ENCODE results near the gene CFAP300.
A peak's percentile ranks its signal among the peaks of the same experiment; 100 is the strongest.

CFAP300 gene

DNA sequence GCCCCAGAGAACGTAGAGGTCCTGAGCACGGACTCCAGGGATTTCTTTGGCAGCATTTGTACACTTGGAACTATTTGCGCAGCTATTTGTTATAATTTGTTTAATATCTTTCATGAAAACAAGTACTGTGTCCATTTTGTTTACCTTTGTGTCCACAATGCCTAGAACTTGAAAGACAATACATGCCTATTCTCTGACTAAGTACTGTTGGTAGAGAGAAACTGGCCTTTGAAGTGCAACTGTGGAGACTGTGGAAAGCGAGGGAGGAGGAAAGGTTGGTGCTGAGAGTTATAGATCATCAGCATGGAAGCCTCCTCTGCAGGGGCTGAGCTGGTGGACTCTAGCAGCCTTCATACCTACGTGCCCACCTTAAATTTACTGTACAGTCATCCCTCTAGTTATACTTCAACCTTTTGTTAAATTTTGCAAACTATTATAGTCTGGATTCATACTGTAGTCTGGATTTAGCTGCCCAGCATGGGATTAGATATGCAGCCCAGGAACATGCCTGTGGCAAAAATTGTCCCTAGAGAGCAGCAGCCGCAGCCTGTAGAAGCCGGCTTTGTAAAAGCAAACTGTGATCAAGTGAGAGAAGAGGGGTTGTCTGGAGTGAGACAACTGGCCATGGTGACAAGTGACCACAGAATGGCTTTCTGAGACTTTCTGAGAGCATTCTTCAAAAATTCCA, 38.8 kb downstream of the CFAP300 start:
- in situ Hi-C loops (cut with MboI; ENCODE audit: low sequenced_read_pairs, unreplicated experiment), result no loop called here
- TF ChIP-seq CTCF (IDR thresholded peaks at IDR 0.05; ENCODE audit: borderline replicate concordance, control extremely low read depth, extremely low read depth, insufficient read depth, missing control alignments), result no peak

DNA sequence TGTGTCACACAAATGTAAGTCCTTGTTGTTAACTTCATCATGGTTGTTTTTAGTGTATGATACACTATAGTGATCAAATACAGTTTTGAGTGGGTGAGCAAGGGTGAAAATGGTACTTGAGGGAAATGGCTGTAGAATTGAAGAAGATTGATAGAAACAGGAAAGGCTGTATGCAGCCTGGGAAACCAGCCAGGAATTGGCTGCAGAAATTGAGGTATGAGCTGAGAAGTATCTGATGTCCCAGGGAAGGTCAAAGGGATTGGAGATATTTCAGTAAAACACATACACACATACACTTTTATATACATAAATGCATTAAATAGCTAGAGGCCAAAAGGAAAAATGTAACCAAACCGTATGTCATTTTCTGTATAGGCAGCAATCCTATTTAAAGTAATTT, 49.9 kb downstream of the CFAP300 start:
- in situ Hi-C loops (cut with MboI; ENCODE audit: low sequenced_read_pairs, unreplicated experiment), result no loop called here
- no peak for TF ChIP-seq CTCF (IDR thresholded peaks at IDR 0.05; ENCODE audit: borderline replicate concordance, control extremely low read depth, extremely low read depth, insufficient read depth, missing control alignments)
- DNase-seq (ENCODE audit: low spot score), result no peak

More for the DNA sequence above, 38.8 kb downstream of the CFAP300 start:
- DNase-seq (ENCODE audit: low spot score), result no peak

GRCh38 chr11:102099755-102100154, 52.5 kb downstream of the CFAP300 start:
- no peak for DNase-seq (ENCODE audit: low spot score)
- no peak for TF ChIP-seq CTCF (IDR thresholded peaks at IDR 0.05; ENCODE audit: borderline replicate concordance, control extremely low read depth, extremely low read depth, insufficient read depth, missing control alignments)
- in situ Hi-C loops (cut with MboI; ENCODE audit: low sequenced_read_pairs, unreplicated experiment), result no loop called here

GRCh38 chr11:102108734-102109440, 61.6 kb downstream of the CFAP300 start:
- TF ChIP-seq CTCF (IDR thresholded peaks at IDR 0.05; ENCODE audit: borderline replicate concordance, control extremely low read depth, extremely low read depth, insufficient read depth, missing control alignments), result no peak
- DNase-seq (ENCODE audit: low spot score), result no peak
- in situ Hi-C loops (cut with MboI; ENCODE audit: low sequenced_read_pairs, unreplicated experiment), result no loop called here

DNA sequence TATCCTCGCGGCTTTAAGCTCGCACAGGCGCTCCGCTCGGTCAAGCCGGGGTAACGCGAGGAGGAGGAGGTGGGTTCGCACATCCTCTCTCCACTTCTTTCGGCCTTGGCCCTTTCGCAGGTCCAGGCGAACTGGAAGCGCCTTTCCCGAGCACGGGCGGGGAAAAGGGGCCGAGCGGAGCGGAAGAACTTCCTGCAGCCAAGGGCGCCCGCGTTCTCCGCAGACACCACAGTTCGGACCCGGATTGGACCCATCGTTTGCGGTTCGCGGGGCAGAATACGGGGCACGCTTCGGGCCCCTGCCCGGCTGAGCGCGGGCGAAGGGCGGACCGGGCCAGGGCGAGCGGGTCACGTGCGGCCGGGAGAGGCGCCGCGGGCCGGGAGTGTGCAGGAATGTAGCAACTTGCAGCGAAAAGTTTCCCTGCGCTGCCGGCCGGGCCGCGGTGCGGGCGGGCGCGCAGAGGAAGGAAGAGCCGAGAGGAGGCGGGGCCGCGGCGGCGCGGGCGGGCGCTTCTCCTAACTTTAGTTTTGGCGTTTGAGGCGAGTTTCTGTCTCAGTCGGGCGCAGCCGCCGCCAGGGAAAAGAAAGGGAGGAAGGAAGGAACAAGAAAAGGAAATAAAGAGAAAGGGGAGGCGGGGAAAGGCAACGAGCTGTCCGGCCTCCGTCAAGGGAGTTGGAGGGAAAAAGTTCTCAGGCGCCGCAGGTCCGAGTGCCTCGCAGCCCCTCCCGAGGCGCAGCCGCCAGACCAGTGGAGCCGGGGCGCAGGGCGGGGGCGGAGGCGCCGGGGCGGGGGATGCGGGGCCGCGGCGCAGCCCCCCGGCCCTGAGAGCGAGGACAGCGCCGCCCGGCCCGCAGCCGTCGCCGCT, 62.9 kb downstream of the CFAP300 start, which contains the start of gene YAP1:
Gene YAP1 (plus strand): TSS at position 552 of the 865 bp plus-strand sequence. CDS start 402 bp downstream, outside the sequence.
- peak; percentile 78 for DNase-seq (ENCODE audit: low spot score)

More for the DNA sequence above, 62.9 kb downstream of the CFAP300 start, which contains the start of gene YAP1:
- TF ChIP-seq CTCF (IDR thresholded peaks at IDR 0.05; ENCODE audit: borderline replicate concordance, control extremely low read depth, extremely low read depth, insufficient read depth, missing control alignments), result no peak
- in situ Hi-C loops (cut with MboI; ENCODE audit: low sequenced_read_pairs, unreplicated experiment), result no loop called here

Data from GM13976 (cell line).